Activated CD4-positive, alpha-beta T cell treated with anti-CD3 and anti-CD28 coated beads for 24 hours (primary cell): ENCODE measurements around the gene ABCA13.

Source experiments
- DNase-seq, 2 donors: peaks; one replicate each; pipeline ENCODE4 v3.0.0-alpha.2; 2020; ENCODE audit warnings: low read depth in 2 of 2

ABCA13 gene

GRCh38 chr7:48296966-48297365 lies 125.7 kb downstream of the ABCA13 start:
- no peak for DNase-seq

DNA sequence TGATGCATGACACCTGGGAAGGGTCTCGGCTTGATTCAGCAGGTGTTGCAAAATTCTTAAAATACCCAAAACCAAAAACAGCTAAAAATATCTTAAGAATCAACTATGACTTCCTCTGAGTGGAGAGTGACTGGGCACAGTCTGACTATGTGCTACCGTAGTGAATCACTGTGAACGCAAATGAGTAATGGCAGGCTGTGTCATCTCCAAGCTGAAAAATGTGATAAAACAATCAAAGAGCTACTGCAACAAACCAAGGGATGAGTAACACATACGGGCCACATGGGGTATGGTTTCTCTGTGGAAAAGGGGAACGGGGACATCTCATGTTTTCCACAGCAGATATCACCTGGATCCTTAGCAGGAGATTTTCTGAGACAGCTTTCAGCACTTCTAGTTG lies 127.5 kb downstream of the ABCA13 start:
- no peak for DNase-seq

GRCh38 chr7:48299580-48300169 lies 128.4 kb downstream of the ABCA13 start:
- peak in 1 of 2 donors; percentile 26 for DNase-seq

GRCh38 chr7:48300301-48300700 lies 129.0 kb downstream of the ABCA13 start:
- no peak for DNase-seq

GRCh38 chr7:48301201-48301600 lies 129.9 kb downstream of the ABCA13 start:
- DNase-seq = no peak

GRCh38 chr7:48304641-48305040 lies 133.4 kb downstream of the ABCA13 start:
- no peak for DNase-seq

- DNase-seq = no peak
Observed at GRCh38 chr7:48305661-48306060, 134.4 kb downstream of the ABCA13 start.

GRCh38 chr7:48307041-48307714 lies 135.9 kb downstream of the ABCA13 start:
- DNase-seq = no peak

GRCh38 chr7:48309720-48310119 lies 138.5 kb downstream of the ABCA13 start:
- no peak for DNase-seq

DNA sequence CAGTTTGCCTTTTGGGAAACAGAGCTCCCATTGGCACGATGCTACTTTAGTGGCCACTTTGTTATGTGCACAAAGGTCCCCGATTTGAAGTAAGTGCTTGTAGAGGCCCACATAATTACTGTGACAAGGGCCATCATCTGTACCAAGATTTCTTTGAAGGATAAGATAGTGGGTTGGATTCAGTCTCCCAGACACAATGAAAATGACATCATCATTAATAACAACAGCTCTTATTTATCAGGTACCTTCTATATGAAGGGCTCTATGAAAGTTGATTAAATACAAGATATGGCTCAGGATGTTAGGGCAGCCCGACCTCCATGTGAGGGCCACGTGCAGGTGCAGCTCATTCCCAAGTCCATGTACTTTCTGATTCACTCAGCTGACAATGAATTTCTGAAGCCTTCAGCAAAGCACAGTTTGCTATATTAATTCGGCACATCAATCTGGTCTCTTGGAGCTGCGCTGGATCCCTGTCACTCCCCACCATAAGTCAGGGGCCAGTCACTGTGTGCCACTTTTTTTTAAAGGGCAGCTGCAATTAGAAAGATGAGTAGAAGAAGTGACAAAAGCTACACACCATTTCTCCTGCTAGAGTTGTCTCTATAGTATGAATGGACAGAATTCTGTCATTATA lies 140.3 kb downstream of the ABCA13 start:
- DNase-seq = no peak

GRCh38 chr7:48312151-48312550 lies 140.9 kb downstream of the ABCA13 start:
- no peak for DNase-seq

GRCh38 chr7:48316768-48317167 lies 145.5 kb downstream of the ABCA13 start:
- DNase-seq = no peak

DNA sequence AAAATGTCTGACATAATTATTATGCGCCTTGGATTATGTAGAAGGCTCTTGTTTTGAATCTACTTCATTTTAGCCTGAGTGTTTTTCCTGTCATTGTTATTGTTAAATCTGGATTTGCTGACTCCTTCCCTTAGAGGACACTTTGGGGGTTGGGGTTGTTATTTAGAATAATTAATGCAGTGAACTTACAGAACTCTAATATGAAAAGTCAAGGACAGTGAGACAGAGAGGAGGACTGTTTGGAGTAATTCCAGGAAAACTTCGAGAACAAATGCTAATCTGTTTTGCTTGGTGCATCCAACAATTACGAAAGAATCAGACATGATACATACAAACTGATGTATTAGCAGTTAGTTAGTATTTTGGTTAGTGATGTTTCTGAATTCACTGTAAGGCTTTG lies 146.1 kb downstream of the ABCA13 start:
- DNase-seq = no peak

DNA sequence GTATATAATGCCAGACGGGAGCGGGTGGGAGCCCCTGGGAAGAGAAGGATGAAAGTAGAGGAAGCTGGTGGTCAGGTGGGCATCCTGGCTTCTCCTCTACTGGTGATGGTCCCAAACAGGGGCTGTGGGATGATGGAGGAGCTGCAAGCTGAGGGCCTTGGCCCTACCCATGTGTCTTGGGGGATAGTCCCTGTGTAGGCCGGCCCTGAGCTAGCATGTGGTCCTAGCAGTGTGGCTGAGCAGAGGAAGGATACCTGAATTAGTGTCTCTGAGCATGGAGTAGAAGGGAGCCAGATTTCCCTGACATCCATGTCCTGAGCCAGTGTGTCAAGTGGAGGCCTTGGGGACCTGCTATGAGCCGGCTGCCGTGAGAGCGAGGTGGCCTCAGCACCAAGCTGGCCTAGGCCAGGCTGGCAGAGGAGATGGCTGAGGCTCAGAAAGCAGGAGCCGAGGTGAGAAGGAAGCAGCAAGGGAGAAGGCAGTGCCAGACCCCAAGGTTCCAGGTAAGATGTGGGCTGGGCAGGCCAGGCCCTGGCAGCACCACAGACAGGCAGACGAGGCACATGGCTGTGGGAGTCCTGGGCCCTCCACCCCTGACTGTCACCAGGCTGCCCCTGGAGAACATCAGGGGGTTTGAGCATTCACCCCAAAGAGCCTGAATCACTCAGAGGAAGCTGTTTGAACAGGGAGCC lies 150.2 kb downstream of the ABCA13 start:
- DNase-seq = no peak

DNA sequence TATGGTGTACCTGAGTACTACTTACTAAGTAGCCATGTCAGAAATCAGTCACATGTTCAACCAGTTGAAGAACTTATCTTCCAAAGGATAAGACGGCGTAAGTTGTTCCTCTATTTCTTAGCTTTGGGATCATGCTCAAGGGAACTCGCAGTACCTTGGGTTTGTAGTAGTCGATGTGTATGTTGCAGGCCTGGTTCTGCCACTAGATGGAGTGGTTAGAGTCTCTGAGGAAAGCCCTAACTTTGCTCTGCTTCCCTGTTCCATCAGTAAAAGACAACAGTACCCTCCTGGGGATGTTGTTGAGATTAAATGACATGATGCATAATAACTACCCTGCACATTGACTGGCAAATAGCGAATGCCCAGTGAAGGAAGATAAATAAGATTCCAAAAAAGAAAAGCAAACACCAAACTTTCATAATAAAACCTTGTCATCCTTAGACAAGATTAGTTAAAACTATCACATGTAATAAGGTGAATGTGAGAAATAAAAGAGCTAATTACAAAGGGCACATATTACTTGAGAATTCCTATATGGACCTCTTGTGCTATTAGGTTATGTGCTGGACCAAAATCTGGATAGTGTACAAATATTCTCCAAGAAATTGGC lies 165.9 kb downstream of the ABCA13 start:
- no peak for DNase-seq

GRCh38 chr7:48337781-48338180 lies 166.5 kb downstream of the ABCA13 start:
- no peak for DNase-seq

- DNase-seq = no peak
Observed at GRCh38 chr7:48347230-48347825, 176.1 kb downstream of the ABCA13 start.

- DNase-seq = no peak
Observed at GRCh38 chr7:48350515-48350914, 179.3 kb downstream of the ABCA13 start.

DNA sequence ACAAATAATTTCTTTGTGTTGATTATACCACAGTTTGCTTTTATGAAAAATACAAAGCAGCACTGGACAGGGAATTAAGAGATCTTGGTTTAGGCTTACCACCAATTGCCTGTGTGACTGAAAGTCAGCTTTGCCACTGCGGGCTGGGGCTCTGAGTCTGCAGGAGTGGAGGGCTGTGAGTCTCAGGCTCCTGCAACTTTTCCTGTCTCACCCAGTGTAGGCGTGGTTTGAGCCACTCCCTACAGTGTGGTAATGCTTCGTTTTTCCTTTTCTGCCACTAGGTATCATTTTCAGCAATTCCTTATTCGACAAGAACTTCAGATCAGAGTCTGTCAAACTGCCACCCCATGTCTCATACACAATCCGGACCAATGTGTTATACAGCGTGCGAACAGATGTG lies 180.6 kb downstream of the ABCA13 start:
- DNase-seq = no peak

GRCh38 chr7:48355346-48355745 lies 184.1 kb downstream of the ABCA13 start:
- DNase-seq = no peak

- no peak for DNase-seq
Observed at GRCh38 chr7:48360574-48360973, 189.3 kb downstream of the ABCA13 start.

DNA sequence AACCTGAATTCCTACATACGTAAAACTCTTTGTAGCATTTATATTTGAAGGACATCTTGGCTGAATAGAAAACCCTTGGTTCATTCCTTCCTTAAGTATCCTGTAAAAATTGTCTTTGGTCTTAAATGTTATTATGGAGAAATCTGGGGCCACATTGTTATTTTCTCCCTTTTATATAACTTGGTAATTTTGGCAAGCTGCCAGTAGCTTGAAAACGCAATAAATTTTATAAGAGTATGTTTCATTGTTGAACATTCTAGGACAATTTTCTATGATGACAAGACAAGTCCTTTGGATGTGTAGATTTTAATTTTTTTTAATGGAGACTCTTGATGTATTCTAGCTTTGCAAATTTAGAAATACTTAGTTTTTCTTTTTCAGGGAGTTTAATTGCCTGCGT lies 191.9 kb downstream of the ABCA13 start:
- DNase-seq = no peak
